Sigmoid colon (tissue), 7 donors: ENCODE data around the gene SPOCK2. TPM values are rescaled to one million over a fixed set of nuclear protein-coding genes. Genes with fewer than 3 reads are reported as not detected.

Source experiments
- DNase-seq: peaks from one replicate; pipeline ENCODE4 v3.0.0-alpha.2; 2019
- H3K27ac ChIP-seq, 4 donors: fragments of 200-600 bp; sonication (generic); one replicate each; pipeline ENCODE4 v1.5.1; 2016 to 2019; ENCODE audit warnings: mild to moderate bottlenecking in 1 of 4
- H3K27me3 ChIP-seq, 3 donors: fragments of 200-600 bp; sonication (generic); one replicate each; pipeline ENCODE4 v1.5.1; 2019; ENCODE audit warnings: mild to moderate bottlenecking in 1 of 3
- H3K36me3 ChIP-seq, 4 donors: fragments of 200-600 bp; sonication (generic); one replicate each; pipeline ENCODE4 v1.5.1; 2016 to 2019
- H3K4me1 ChIP-seq, 4 donors: fragments of 200-600 bp; sonication (generic); one replicate each; pipeline ENCODE4 v1.5.1; 2017 to 2019
- H3K4me3 ChIP-seq, 4 donors: fragments of 200-600 bp; sonication (generic); one replicate each; pipeline ENCODE4 v1.5.1; 2017 to 2019; ENCODE audit warnings: mild to moderate bottlenecking in 2 of 4, moderate library complexity in 1 of 4
- H3K9me3 ChIP-seq, 4 donors: fragments of 200-600 bp in 3 of 4; sonication (generic) in 3 of 4; one replicate each; pipeline versions ENCODE4 v1.5.1 to v1.6.1; 2013 to 2019
- EP300 ChIP-seq, 4 donors: sonication (generic); formaldehyde crosslinking; IDR thresholded peaks; one replicate each; pipeline ENCODE4 v1.6.1; 2017; ENCODE audit warnings: antibody characterized with exemption in 4 of 4
- POLR2A ChIP-seq, 2 donors: fragments of 450-650 bp; IDR thresholded peaks; one replicate each; pipeline ENCODE4 v1.6.1; 2016; ENCODE audit warnings: antibody characterized with exemption in 2 of 2, mild to moderate bottlenecking in 2 of 2, moderate library complexity in 2 of 2
- POLR2AphosphoS5 ChIP-seq, 4 donors: sonication (generic); formaldehyde crosslinking; IDR thresholded peaks; one replicate each; pipeline ENCODE4 v1.6.1; 2017; ENCODE audit warnings: antibody characterized with exemption in 4 of 4
- WGBS, 2 donors: extraction: QIAGEN DNeasy Blood & Tissue Kit; methylation state at CpG; one replicate each; pipeline ENCODE4 v1.1.7; 2013; 5-methylcytosine and 5-hydroxymethylcytosine counted together
- intact Hi-C: fragments of 100-400 bp; cut with DNase I; formaldehyde crosslinking; loops from one replicate; pipeline ENCODE4 v1.15.1; 2023
- polyA plus RNA-seq, 3 donors: library from polyadenylated mRNA; stranded (reverse); fragments of 200-250 nt; gene quantifications; one replicate each; pipeline ENCODE4 v1.2.3, GENCODE V29; 2013
- total RNA-seq, 4 donors: library from RNA; depleted of rRNA; stranded (reverse); fragments of >200 nt; gene quantifications; one replicate each; pipeline ENCODE4 v1.1.0, GENCODE V29; 2016
- TF ChIP-seq, protein P1 (sequence below), 4 experiments: fragments of 450-650 bp in 3 of 4; fragments of 200-600 bp in 1 of 4; IDR thresholded peaks; one replicate each; pipeline ENCODE4 v1.5.1; 2016 to 2019; ENCODE audit warnings: antibody characterized with exemption in 4 of 4, mild to moderate bottlenecking in 3 of 4, moderate library complexity in 2 of 4
- donor health status: healthy with polysubstance abuse.
- donor health status: Bipolar disorder and iron deficiency.
- donor health status: healthy.

SPOCK2 gene
- total and polyA plus RNA-seq, 7 donors = 0.60 to 59.5 (median 7.8) TPM

DNA sequence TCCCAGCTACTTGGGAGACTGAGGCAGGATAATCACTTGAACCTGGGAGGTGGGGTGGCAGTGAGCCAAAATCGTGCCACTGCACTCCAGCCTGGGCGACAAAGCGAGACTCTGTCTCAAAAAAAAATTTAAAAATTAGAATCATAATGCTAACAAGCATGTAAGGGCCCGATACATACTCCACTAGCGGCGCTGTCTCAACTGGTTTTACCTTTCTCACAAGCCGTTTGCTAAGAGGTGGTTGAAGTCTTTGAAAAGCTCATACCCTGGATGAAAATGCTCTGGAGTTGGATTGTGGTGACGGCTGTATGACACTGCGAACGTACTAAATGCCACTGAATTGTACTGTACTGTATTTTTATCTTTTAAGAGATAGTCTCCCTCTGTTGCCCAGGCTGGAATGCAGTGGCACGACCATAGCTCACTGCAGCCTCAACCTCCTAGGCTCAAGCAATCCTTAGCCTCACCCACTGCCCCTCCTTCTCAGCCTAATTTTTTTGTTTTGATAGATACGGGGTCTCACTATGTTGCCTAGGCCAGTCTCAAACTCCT, 29.9 kb downstream of the SPOCK2 start:
- no peak overlapping the region for H3K27ac ChIP-seq
- no peak for TF ChIP-seq EP300 (IDR thresholded peaks at IDR 0.05)
- no peak for TF ChIP-seq POLR2A (IDR thresholded peaks at IDR 0.05)
- TF ChIP-seq POLR2AphosphoS5 (IDR thresholded peaks at IDR 0.05) = no peak
- TF ChIP-seq, protein P1, sequence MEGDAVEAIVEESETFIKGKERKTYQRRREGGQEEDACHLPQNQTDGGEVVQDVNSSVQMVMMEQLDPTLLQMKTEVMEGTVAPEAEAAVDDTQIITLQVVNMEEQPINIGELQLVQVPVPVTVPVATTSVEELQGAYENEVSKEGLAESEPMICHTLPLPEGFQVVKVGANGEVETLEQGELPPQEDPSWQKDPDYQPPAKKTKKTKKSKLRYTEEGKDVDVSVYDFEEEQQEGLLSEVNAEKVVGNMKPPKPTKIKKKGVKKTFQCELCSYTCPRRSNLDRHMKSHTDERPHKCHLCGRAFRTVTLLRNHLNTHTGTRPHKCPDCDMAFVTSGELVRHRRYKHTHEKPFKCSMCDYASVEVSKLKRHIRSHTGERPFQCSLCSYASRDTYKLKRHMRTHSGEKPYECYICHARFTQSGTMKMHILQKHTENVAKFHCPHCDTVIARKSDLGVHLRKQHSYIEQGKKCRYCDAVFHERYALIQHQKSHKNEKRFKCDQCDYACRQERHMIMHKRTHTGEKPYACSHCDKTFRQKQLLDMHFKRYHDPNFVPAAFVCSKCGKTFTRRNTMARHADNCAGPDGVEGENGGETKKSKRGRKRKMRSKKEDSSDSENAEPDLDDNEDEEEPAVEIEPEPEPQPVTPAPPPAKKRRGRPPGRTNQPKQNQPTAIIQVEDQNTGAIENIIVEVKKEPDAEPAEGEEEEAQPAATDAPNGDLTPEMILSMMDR (IDR thresholded peaks at IDR 0.05) = no peak
- no peak for DNase-seq
- intact Hi-C loops = no loop called here
- H3K27me3 ChIP-seq = no peaks in the 10 kb centered on the region
- no peaks in the 10 kb centered on the region for H3K9me3 ChIP-seq
- WGBS, 2 donors = 90 to 94% methylated on average over 12 of the region's 12 CpGs
- no peaks in the 10 kb centered on the region for H3K4me1 ChIP-seq
- H3K4me3 ChIP-seq = no peak overlapping the region
- H3K36me3 ChIP-seq = no peaks in the 10 kb centered on the region

DNA sequence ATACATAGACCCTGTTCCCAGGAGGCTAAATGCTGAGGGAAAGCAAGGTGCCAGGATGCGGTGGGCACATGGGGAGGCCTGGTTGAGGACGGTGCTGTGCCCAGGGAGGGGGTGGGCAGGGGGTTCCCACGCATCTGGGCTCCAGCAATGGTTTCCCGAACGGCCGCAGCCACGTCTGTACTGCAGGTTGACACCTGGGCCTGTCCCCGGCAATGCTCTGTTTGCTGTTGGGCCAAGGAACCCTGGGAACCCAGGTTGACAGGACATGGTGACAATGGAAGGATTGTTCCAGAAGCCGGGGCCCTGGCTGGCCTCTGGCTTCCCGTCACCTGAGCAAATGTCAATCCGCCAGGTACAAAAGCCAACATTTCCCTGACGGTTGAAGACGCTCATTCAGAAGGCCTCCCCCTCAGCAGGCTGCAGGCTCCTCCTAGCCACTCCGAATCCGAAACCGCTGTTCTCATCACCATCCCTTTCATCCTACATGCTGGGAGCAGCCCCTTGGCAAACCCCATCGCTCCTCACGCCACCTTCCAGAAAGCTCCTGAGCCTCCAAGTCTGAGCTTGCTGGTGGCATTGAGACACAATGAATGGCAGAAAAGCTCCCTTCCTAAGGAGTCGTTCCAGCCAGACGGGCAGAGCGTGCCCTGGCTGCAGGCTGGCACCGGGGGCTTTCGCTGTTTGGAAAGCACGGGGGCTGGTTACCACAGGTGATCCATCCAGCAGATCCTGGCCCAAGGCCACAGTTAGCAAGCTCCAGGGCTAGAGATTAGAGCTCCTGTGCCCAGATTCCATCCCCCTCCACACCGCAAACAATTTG, 31.2 kb downstream of the SPOCK2 start:
- DNase-seq = no peak
- no peaks in the 10 kb centered on the region for H3K9me3 ChIP-seq
- no peak overlapping the region for H3K27ac ChIP-seq
- H3K4me3 ChIP-seq = no peak overlapping the region
- WGBS, 2 donors = 82 to 90% methylated on average over 25 of the region's 25 CpGs
- TF ChIP-seq POLR2AphosphoS5 (IDR thresholded peaks at IDR 0.05) (no peak), EP300 (IDR thresholded peaks at IDR 0.05) (no peak), POLR2A (IDR thresholded peaks at IDR 0.05) (no peak)
- TF ChIP-seq, protein P1 (IDR thresholded peaks at IDR 0.05) = no peak
- no peaks in the 10 kb centered on the region for H3K27me3 ChIP-seq
- H3K36me3 ChIP-seq = no peaks in the 10 kb centered on the region
- intact Hi-C loops = no loop called here
- no peaks in the 10 kb centered on the region for H3K4me1 ChIP-seq

DNA sequence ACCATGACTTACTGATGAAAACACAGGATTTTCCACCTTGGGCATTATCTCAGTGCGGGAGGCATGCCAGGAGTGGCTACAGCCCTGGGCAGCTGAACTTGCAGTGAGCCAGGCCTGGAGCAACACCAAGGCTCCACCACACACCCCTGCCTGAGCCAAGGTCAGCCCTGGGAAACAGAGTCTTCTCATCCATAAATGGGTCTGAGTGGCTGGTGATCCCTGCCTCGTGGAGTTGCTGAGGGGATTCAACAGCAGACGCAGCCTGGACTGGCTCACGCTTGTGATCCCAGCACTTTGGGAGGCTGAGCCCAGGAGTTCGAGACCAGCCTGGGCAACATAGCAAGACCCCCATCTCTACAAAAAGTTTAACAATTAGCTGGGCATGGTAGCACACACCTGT, 32.2 kb downstream of the SPOCK2 start:
- intact Hi-C loops = no loop called here
- H3K4me3 ChIP-seq = no peak overlapping the region
- TF ChIP-seq EP300 (IDR thresholded peaks at IDR 0.05) = no peak
- TF ChIP-seq, protein P1 (IDR thresholded peaks at IDR 0.05) = no peak
- TF ChIP-seq POLR2AphosphoS5 (IDR thresholded peaks at IDR 0.05) = no peak
- TF ChIP-seq POLR2A (IDR thresholded peaks at IDR 0.05) = no peak
- no peaks in the 10 kb centered on the region for H3K9me3 ChIP-seq
- H3K27ac ChIP-seq = no peak overlapping the region
- no peak for DNase-seq
- no peaks in the 10 kb centered on the region for H3K36me3 ChIP-seq
- H3K4me1 ChIP-seq = no peaks in the 10 kb centered on the region
- H3K27me3 ChIP-seq = no peaks in the 10 kb centered on the region
- WGBS, 2 donors = 87 to 90% methylated on average over 5 of the region's 5 CpGs

DNA sequence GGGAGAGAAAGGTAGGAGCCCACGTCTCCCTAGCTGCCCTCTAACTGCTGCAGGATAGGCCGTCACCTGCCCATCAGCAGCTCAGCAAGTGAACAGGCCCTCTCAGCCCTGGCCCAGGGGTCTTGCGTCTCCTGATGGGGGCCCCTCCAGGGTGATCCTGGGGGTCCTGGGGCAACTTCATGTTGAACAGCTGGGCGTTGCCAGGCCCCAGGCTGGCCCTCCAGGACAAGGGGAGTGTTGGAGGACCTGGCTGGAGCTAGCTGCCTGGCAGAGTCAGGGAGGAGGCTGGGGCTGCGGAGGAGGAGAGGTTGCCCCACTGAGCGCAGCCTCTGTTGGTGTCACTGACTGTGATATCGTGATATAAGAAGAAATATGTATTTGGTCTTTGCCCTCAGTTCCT, 34.7 kb downstream of the SPOCK2 start:
- TF ChIP-seq POLR2A (IDR thresholded peaks at IDR 0.05) (no peak), EP300 (IDR thresholded peaks at IDR 0.05) (no peak), POLR2AphosphoS5 (IDR thresholded peaks at IDR 0.05) (no peak)
- TF ChIP-seq, protein P1 (IDR thresholded peaks at IDR 0.05) = no peak
- Histone ChIP-seq H3K36me3 (no peaks in the 10 kb centered on the region), H3K9me3 (no peaks in the 10 kb centered on the region), H3K27me3 (no peaks in the 10 kb centered on the region), H3K27ac (no peak overlapping the region), H3K4me1 (no peaks in the 10 kb centered on the region), H3K4me3 (no peak overlapping the region)
- WGBS, 2 donors = 88 to 95% methylated on average over 7 of the region's 7 CpGs
- intact Hi-C loops = no loop called here
- DNase-seq = no peak
